ENCODE results near the gene BIRC5. TPM values are rescaled to one million over a fixed set of nuclear protein-coding genes. Genes with fewer than 3 reads are reported as not detected.
A peak's percentile ranks its signal among the peaks of the same experiment; 100 is the strongest.

BIRC5 gene
- total RNA-seq, 4 donors from 2014 or later = 0.27 to 1.6 TPM; not detected in 2

- no peak for ATAC-seq
Measured at GRCh38 chr17:78241277-78242023, 27.4 kb downstream of the BIRC5 start.

GRCh38 chr17:78242024-78242742, 28.1 kb downstream of the BIRC5 start:
- 83 to 85% methylated on average over 2 to 11 of the region's 21 CpGs for WGBS, 2 donors (ENCODE audit: low coverage in 1 of 2)
- no peak overlapping the region for H3K4me3 ChIP-seq
- no peaks in the 10 kb centered on the region for H3K36me3 ChIP-seq
- no peaks in the 10 kb centered on the region for H3K4me1 ChIP-seq
- no peak overlapping the region for H3K27ac ChIP-seq
- ATAC-seq = no peak
- no peaks in the 10 kb centered on the region for H3K9me3 ChIP-seq
- TF ChIP-seq, protein P1, sequence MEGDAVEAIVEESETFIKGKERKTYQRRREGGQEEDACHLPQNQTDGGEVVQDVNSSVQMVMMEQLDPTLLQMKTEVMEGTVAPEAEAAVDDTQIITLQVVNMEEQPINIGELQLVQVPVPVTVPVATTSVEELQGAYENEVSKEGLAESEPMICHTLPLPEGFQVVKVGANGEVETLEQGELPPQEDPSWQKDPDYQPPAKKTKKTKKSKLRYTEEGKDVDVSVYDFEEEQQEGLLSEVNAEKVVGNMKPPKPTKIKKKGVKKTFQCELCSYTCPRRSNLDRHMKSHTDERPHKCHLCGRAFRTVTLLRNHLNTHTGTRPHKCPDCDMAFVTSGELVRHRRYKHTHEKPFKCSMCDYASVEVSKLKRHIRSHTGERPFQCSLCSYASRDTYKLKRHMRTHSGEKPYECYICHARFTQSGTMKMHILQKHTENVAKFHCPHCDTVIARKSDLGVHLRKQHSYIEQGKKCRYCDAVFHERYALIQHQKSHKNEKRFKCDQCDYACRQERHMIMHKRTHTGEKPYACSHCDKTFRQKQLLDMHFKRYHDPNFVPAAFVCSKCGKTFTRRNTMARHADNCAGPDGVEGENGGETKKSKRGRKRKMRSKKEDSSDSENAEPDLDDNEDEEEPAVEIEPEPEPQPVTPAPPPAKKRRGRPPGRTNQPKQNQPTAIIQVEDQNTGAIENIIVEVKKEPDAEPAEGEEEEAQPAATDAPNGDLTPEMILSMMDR (IDR thresholded peaks at IDR 0.05) = no peak
- TF ChIP-seq EP300 (IDR thresholded peaks at IDR 0.05) = no peak
- no peak for TF ChIP-seq POLR2A (IDR thresholded peaks at IDR 0.05)
- TF ChIP-seq POLR2AphosphoS5 (IDR thresholded peaks at IDR 0.05) = no peak
- H3K27me3 ChIP-seq = no peaks in the 10 kb centered on the region

More at GRCh38 chr17:78241277-78242023, 27.4 kb downstream of the BIRC5 start:
- Histone ChIP-seq H3K9me3 (no peaks in the 10 kb centered on the region), H3K36me3 (no peaks in the 10 kb centered on the region), H3K27ac (no peak overlapping the region), H3K4me3 (no peak overlapping the region), H3K27me3 (no peaks in the 10 kb centered on the region), H3K4me1 (no peaks in the 10 kb centered on the region)
- TF ChIP-seq, protein P1 (IDR thresholded peaks at IDR 0.05) = no peak
- TF ChIP-seq POLR2AphosphoS5 (IDR thresholded peaks at IDR 0.05) (no peak), EP300 (IDR thresholded peaks at IDR 0.05) (no peak)
- 87 to 95% methylated on average over 6 of the region's 13 CpGs for WGBS, 2 donors (ENCODE audit: low coverage in 1 of 2)

DNA sequence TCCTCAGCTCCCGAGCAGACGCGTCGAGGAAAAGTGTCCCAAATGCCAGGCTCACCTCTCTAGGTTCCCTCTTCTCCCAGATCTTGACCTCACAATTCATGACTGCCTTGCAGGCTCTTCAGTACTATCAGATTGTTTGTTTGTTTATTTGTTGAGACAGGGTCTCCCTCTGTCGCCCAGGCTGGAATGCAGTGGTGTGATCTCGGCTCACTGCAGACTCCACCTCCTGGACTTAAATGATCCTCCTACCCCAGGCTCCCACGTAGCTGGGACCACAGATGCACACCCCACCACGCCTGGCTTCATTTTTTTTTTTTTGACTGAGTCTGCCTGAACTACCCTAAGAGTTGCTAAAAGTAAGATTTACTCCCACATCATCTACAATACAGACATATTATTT, 33.3 kb downstream of the BIRC5 start:
- TF ChIP-seq, protein P1 (IDR thresholded peaks at IDR 0.05) = no peak
- no peak for TF ChIP-seq EP300 (IDR thresholded peaks at IDR 0.05)
- no peak for TF ChIP-seq POLR2AphosphoS5 (IDR thresholded peaks at IDR 0.05)
- TF ChIP-seq POLR2A (IDR thresholded peaks at IDR 0.05) = no peak
- Histone ChIP-seq H3K4me3 (no peak overlapping the region), H3K27ac (no peak overlapping the region), H3K36me3 (no peaks in the 10 kb centered on the region), H3K9me3 (no peaks in the 10 kb centered on the region), H3K27me3 (peaks cover 16% of the 10 kb centered on the region), H3K4me1 (peaks cover 0 to 17% (median 8%) of the 10 kb centered on the region in 3 donors)
- no peak for ATAC-seq
- 72 to 81% methylated on average over 8 of the region's 8 CpGs for WGBS, 2 donors (ENCODE audit: low coverage in 1 of 2)

GRCh38 chr17:78248051-78248914, 34.2 kb downstream of the BIRC5 start:
- peaks cover 0 to 25% (median 8%) of the 10 kb centered on the region in 3 donors for H3K4me1 ChIP-seq
- H3K36me3 ChIP-seq = no peaks in the 10 kb centered on the region
- peak overlapping the region in 2 of 4 donors; percentile 25 to 47 for H3K27ac ChIP-seq
- no peaks in the 10 kb centered on the region for H3K9me3 ChIP-seq
- H3K27me3 ChIP-seq = peaks cover 16% of the 10 kb centered on the region
- 67% methylated on average over 1 of the region's 30 CpGs; no CpG with 5 or more reads in 1 of the 2 donors for WGBS, 2 donors (ENCODE audit: low coverage in 1 of 2)
- TF ChIP-seq, protein P1 (IDR thresholded peaks at IDR 0.05) = no peak
- TF ChIP-seq POLR2A (IDR thresholded peaks at IDR 0.05) = no peak
- TF ChIP-seq POLR2AphosphoS5 (IDR thresholded peaks at IDR 0.05) = no peak
- no peak for TF ChIP-seq EP300 (IDR thresholded peaks at IDR 0.05)
- ATAC-seq = peak; percentile 44
- H3K4me3 ChIP-seq = no peak overlapping the region

Data from gastroesophageal sphincter (tissue), 4 donors.